Glutamatergic neuron (in vitro differentiated cells): ENCODE data around the gene ZNHIT2. TPM values are rescaled to one million over a fixed set of nuclear protein-coding genes. Genes with fewer than 3 reads are reported as not detected.

Experiments
- DNase-seq: peaks from one replicate; pipeline ENCODE4 v3.0.0; 2022
- H3K27ac Mint-ChIP-seq: one replicate; pipeline ENCODE4 v1.8.0; 2020; ENCODE audit warnings: mild to moderate bottlenecking, mixed read lengths, inconsistent platforms; ENCODE audit not compliant: unreplicated experiment
- H3K27me3 Mint-ChIP-seq: one replicate; pipeline ENCODE4 v1.8.0; 2020; ENCODE audit warnings: mild to moderate bottlenecking, moderate library complexity, mixed read lengths, inconsistent platforms; ENCODE audit not compliant: unreplicated experiment
- H3K36me3 Mint-ChIP-seq: one replicate; pipeline ENCODE4 v1.8.0; 2020; ENCODE audit warnings: mild to moderate bottlenecking, mixed read lengths, inconsistent platforms; ENCODE audit not compliant: unreplicated experiment
- H3K4me1 Mint-ChIP-seq: one replicate; pipeline ENCODE4 v1.8.0; 2020; ENCODE audit warnings: mild to moderate bottlenecking, low read depth, mixed read lengths, inconsistent platforms; ENCODE audit not compliant: unreplicated experiment
- H3K4me3 Mint-ChIP-seq: one replicate; pipeline ENCODE4 v1.8.0; 2020; ENCODE audit warnings: mild to moderate bottlenecking, mixed read lengths, inconsistent platforms; ENCODE audit not compliant: unreplicated experiment
- H3K9me3 Mint-ChIP-seq: one replicate; pipeline ENCODE4 v1.8.0; 2020; ENCODE audit warnings: mild to moderate bottlenecking, moderate library complexity, mixed read lengths, inconsistent platforms; ENCODE audit not compliant: unreplicated experiment
- CTCF ChIP-seq: fragments of 200-600 bp; sonication (generic); IDR thresholded peaks from one replicate; pipeline ENCODE4 v1.5.0; 2021; ENCODE audit not compliant: partially characterized antibody, unreplicated experiment
- total RNA-seq: library from RNA; stranded (reverse); fragmentation: NEBNext Ultra II Directional; extraction: Animal tissue kit (Norgen Biotek cat#: 25700); gene quantifications from one replicate; pipeline ENCODE4 v1.2.1, GENCODE V29; 2021; ENCODE audit not compliant: unreplicated experiment

ZNHIT2 gene
- total RNA-seq, 1 donor from 2014 or later, result 4.1 TPM

- Mint-ChIP-seq H3K27ac (peak overlapping the region; percentile 91), H3K4me3 (peak overlapping the region; percentile 88), H3K36me3 (no peaks in the 10 kb centered on the region), H3K4me1 (peaks cover 4% of the 10 kb centered on the region), H3K9me3 (peaks cover 11% of the 10 kb centered on the region), H3K27me3 (peaks cover 6% of the 10 kb centered on the region)
- no peak for DNase-seq
- no peak for TF ChIP-seq CTCF
Observed at GRCh38 chr11:65095427-65095826, 22.1 kb downstream of the ZNHIT2 start.

GRCh38 chr11:65090628-65091027, 26.9 kb downstream of the ZNHIT2 start:
- Mint-ChIP-seq H3K27me3 (peaks cover 4% of the 10 kb centered on the region), H3K9me3 (peaks cover 5% of the 10 kb centered on the region), H3K27ac (no peak overlapping the region), H3K4me3 (no peak overlapping the region), H3K36me3 (no peaks in the 10 kb centered on the region), H3K4me1 (peaks cover 2% of the 10 kb centered on the region)
- DNase-seq, result no peak
- no peak for TF ChIP-seq CTCF

- Mint-ChIP-seq H3K27me3 (peaks cover 3% of the 10 kb centered on the region), H3K9me3 (peaks cover 2% of the 10 kb centered on the region), H3K4me3 (no peak overlapping the region), H3K4me1 (peaks cover 7% of the 10 kb centered on the region), H3K36me3 (no peaks in the 10 kb centered on the region), H3K27ac (no peak overlapping the region)
- TF ChIP-seq CTCF, result no peak
- no peak for DNase-seq
Observed at GRCh38 chr11:65089621-65090020, 27.9 kb downstream of the ZNHIT2 start.

- no peaks in the 10 kb centered on the region for H3K36me3 Mint-ChIP-seq
- no peak for DNase-seq
- no peak for TF ChIP-seq CTCF
- H3K27me3 Mint-ChIP-seq, result peaks cover 6% of the 10 kb centered on the region
- H3K4me3 Mint-ChIP-seq, result no peak overlapping the region
- no peak overlapping the region for H3K27ac Mint-ChIP-seq
- peaks cover 7% of the 10 kb centered on the region for H3K4me1 Mint-ChIP-seq
- peaks cover 6% of the 10 kb centered on the region for H3K9me3 Mint-ChIP-seq
Observed at GRCh38 chr11:65087827-65088226, 29.7 kb downstream of the ZNHIT2 start.

- no peak for DNase-seq
- peaks cover 6% of the 10 kb centered on the region for H3K27me3 Mint-ChIP-seq
- H3K4me3 Mint-ChIP-seq, result no peak overlapping the region
- peaks cover 6% of the 10 kb centered on the region for H3K9me3 Mint-ChIP-seq
- TF ChIP-seq CTCF, result no peak
- no peaks in the 10 kb centered on the region for H3K36me3 Mint-ChIP-seq
- peaks cover 7% of the 10 kb centered on the region for H3K4me1 Mint-ChIP-seq
- no peak overlapping the region for H3K27ac Mint-ChIP-seq
Observed at GRCh38 chr11:65087216-65087615, 30.3 kb downstream of the ZNHIT2 start.
